Amygdala (tissue), 56 donors: ENCODE measurements around the gene CTTNBP2NL.
"Not testable (repeated sequence)": the region's sequence is repeated elsewhere in the genome, so short reads cannot be mapped to it uniquely, and the experiment has no call there.

ENCODE experiments used
- DNase-seq, 56 donors: peaks; one replicate each; lab custom pipeline; 2025; lab: John Stamatoyannopoulos, UW

CTTNBP2NL gene

GRCh38 chr1:112386024-112386723 lies 9.8 kb upstream of the CTTNBP2NL start:
- no peak for DNase-seq

GRCh38 chr1:112386731-112387346 lies 9.2 kb upstream of the CTTNBP2NL start:
- DNase-seq: no peak

GRCh38 chr1:112387807-112388206 lies 8.2 kb upstream of the CTTNBP2NL start:
- no peak for DNase-seq

GRCh38 chr1:112388436-112388835 lies 7.6 kb upstream of the CTTNBP2NL start:
- DNase-seq: peak in 3 of 56 donors; percentile 2 to 10 (median 5)

- DNase-seq: peak in 1 of 56 donors; percentile 16
Measured at GRCh38 chr1:112389689-112390088, 6.3 kb upstream of the CTTNBP2NL start.

GRCh38 chr1:112390335-112390734 lies 5.7 kb upstream of the CTTNBP2NL start:
- DNase-seq: not testable (repeated sequence)

- peak in 55 of 56 donors; percentile 9 to 94 (median 79) for DNase-seq
Measured at GRCh38 chr1:112390775-112391602, 5.0 kb upstream of the CTTNBP2NL start.

GRCh38 chr1:112391603-112391940 lies 4.4 kb upstream of the CTTNBP2NL start:
- no peak for DNase-seq

GRCh38 chr1:112393631-112393974 lies 2.4 kb upstream of the CTTNBP2NL start:
- DNase-seq: no peak

GRCh38 chr1:112394743-112395062 lies 1.3 kb upstream of the CTTNBP2NL start:
- DNase-seq: no peak

- no peak for DNase-seq
Measured at GRCh38 chr1:112395256-112395820, 676 bp upstream of the CTTNBP2NL start.

- DNase-seq: peak in 1 of 56 donors; percentile 54
Measured at GRCh38 chr1:112396653-112397471, 848 bp downstream of the CTTNBP2NL start.

- no peak for DNase-seq
Measured at GRCh38 chr1:112397841-112398240, 1.8 kb downstream of the CTTNBP2NL start.

GRCh38 chr1:112399456-112399855 lies 3.4 kb downstream of the CTTNBP2NL start:
- no peak for DNase-seq

GRCh38 chr1:112400706-112401105 lies 4.7 kb downstream of the CTTNBP2NL start:
- DNase-seq: not testable (repeated sequence)

- DNase-seq: no peak
Measured at GRCh38 chr1:112402682-112403643, 6.9 kb downstream of the CTTNBP2NL start.

GRCh38 chr1:112406771-112407170 lies 10.8 kb downstream of the CTTNBP2NL start:
- DNase-seq: no peak

- no peak for DNase-seq
Measured at GRCh38 chr1:112409414-112409813, 13.4 kb downstream of the CTTNBP2NL start.

GRCh38 chr1:112410673-112411072 lies 14.7 kb downstream of the CTTNBP2NL start:
- no peak for DNase-seq
